Ascending aorta (tissue), 2 donors: ENCODE data around the gene AKAP8L. TPM values are rescaled to one million over a fixed set of nuclear protein-coding genes. Genes with fewer than 3 reads are reported as not detected.

Source experiments
- DNase-seq, 2 donors: peaks; one replicate each; pipeline ENCODE4 v3.0.0-alpha.2; 2019; ENCODE audit warnings: low spot score in 2 of 2
- H3K27ac ChIP-seq, 2 donors: fragments of 200-600 bp; sonication (generic); one replicate each; pipeline ENCODE4 v1.5.1; 2016 to 2017; ENCODE audit warnings: mild to moderate bottlenecking in 1 of 2
- H3K27me3 ChIP-seq: fragments of 200-600 bp; sonication (generic); one replicate; pipeline ENCODE4 v1.5.1; 2017
- H3K36me3 ChIP-seq, 2 donors: fragments of 200-600 bp; sonication (generic); one replicate each; pipeline ENCODE4 v1.5.1; 2016
- H3K4me1 ChIP-seq, 2 donors: fragments of 200-600 bp; sonication (generic); one replicate each; pipeline ENCODE4 v1.5.1; 2016 to 2017; ENCODE audit warnings: mild to moderate bottlenecking in 1 of 2
- H3K4me3 ChIP-seq, 2 donors: fragments of 200-600 bp; sonication (generic); one replicate each; pipeline ENCODE4 v1.5.1; 2016 to 2017; ENCODE audit warnings: mild to moderate bottlenecking in 1 of 2
- H3K9me3 ChIP-seq, 2 donors: fragments of 200-600 bp; sonication (generic); one replicate each; pipeline ENCODE4 v1.5.1; 2016
- intact Hi-C: fragments of 100-400 bp; cut with DNase I; formaldehyde crosslinking; loops from one replicate; pipeline ENCODE4 v1.15.1; 2023
- total RNA-seq: library from RNA; depleted of rRNA; stranded (reverse); fragments of >200 nt; gene quantifications from one replicate; pipeline ENCODE4 v1.1.0, GENCODE V29; 2016
- TF ChIP-seq, protein P1 (sequence below), 3 experiments: fragments of 200-600 bp in 2 of 3; fragments of 450-650 bp in 1 of 3; sonication (generic) in 2 of 3; IDR thresholded peaks; one replicate each; pipeline ENCODE4 v1.5.1; 2016 to 2019; ENCODE audit warnings: antibody characterized with exemption in 3 of 3, mild to moderate bottlenecking in 1 of 3, moderate library complexity in 1 of 3

The AKAP8L gene
- total RNA-seq, 1 donor from 2014 or later: 143 TPM

DNA sequence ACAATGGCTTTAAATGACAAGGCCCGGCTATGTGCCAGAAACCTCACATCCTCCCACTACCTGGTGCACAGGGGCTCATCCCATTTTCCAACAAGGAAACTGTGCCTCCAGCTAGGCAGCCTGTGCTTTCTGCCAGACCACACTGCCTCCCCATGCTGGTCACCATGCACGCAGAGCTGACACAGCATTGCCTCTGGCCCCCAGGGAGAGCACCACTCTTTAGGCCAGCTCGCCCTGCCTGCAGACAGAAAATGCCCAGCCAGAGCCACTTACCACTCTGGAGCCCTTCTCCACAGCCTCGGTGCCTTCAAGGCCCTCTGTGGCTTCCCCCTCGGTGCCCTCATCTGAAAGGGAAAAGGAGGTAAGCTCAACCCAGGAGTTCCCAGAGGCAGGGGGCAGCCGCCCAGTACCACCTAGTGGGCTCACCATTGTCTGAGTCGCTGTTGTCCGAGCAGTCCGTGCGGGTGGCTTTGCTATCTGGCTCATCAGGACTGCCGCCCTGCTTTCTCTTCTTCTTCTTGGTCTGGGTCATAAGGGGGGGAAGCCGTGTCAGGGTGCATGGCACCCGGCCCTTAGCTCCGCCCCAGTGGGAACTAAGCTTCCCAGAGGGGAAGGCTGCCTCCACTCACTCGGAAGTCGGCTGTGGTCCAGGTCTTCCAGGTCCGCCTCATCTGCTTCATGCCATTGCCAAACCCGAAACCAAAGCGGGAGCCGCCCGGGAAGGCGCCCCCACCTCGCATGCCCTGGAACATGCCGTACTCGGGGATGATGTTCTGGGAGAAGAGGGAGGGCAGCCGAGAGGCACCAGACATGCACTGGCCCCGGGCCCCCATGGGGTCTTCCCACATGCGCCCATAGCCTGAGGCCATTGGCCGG is 18.0 kb downstream of the AKAP8L start:
- H3K4me1 ChIP-seq: peaks cover 3 to 26% of the 10 kb centered on the region in 2 donors
- peaks cover 59 to 75% of the 10 kb centered on the region in 2 donors for H3K36me3 ChIP-seq
- DNase-seq: no peak
- intact Hi-C loops: no loop called here
- no peak overlapping the region for H3K27ac ChIP-seq
- TF ChIP-seq, protein P1, sequence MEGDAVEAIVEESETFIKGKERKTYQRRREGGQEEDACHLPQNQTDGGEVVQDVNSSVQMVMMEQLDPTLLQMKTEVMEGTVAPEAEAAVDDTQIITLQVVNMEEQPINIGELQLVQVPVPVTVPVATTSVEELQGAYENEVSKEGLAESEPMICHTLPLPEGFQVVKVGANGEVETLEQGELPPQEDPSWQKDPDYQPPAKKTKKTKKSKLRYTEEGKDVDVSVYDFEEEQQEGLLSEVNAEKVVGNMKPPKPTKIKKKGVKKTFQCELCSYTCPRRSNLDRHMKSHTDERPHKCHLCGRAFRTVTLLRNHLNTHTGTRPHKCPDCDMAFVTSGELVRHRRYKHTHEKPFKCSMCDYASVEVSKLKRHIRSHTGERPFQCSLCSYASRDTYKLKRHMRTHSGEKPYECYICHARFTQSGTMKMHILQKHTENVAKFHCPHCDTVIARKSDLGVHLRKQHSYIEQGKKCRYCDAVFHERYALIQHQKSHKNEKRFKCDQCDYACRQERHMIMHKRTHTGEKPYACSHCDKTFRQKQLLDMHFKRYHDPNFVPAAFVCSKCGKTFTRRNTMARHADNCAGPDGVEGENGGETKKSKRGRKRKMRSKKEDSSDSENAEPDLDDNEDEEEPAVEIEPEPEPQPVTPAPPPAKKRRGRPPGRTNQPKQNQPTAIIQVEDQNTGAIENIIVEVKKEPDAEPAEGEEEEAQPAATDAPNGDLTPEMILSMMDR (IDR thresholded peaks at IDR 0.05): no peak
- H3K27me3 ChIP-seq: no peaks in the 10 kb centered on the region
- no peak overlapping the region for H3K4me3 ChIP-seq
- no peaks in the 10 kb centered on the region for H3K9me3 ChIP-seq

DNA sequence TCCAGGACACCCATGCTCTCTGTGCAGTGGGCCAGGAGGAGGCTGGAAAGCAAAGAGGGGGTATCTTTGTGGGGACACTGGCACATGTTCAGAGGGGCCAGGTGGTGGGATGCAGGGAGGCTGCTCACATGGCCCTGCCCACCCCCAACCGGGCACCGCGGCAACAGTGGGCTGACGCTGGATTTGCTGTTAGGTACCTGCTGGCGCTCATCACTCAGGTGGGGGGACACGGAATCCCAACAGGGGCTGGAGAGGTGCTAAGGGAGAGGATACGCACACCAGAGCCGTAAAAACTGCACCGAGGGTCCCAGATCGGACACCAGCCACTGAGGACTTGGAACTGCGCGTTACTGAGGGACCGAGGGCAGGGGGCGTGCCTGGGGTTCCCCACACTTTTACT is 19.2 kb downstream of the AKAP8L start:
- Histone ChIP-seq H3K9me3 (no peaks in the 10 kb centered on the region), H3K27me3 (no peaks in the 10 kb centered on the region), H3K36me3 (peaks cover 66 to 75% of the 10 kb centered on the region in 2 donors), H3K4me1 (peaks cover 3 to 21% of the 10 kb centered on the region in 2 donors), H3K4me3 (no peak overlapping the region), H3K27ac (no peak overlapping the region)
- TF ChIP-seq, protein P1 (IDR thresholded peaks at IDR 0.05): no peak
- no peak for DNase-seq
- intact Hi-C loops: no loop called here

DNA sequence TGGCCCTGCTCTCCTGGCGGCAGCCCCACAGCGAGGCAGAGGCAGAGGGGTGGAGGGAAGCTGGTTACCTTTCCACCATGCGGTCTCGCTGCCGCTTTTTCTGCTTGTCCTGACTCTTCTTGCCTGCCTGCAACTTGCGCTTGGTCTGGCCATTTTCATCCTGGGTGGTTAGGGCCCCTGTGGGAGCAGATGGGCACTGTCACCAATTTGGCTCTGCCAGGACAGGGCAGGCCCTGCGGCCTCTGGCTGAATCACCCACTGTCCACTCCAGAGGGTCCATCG is 19.6 kb downstream of the AKAP8L start:
- Histone ChIP-seq H3K27ac (no peak overlapping the region), H3K9me3 (no peaks in the 10 kb centered on the region), H3K36me3 (peaks cover 66 to 75% of the 10 kb centered on the region in 2 donors), H3K4me1 (peaks cover 3 to 19% of the 10 kb centered on the region in 2 donors), H3K27me3 (no peaks in the 10 kb centered on the region), H3K4me3 (no peak overlapping the region)
- DNase-seq: no peak
- intact Hi-C loops: no loop called here
- TF ChIP-seq, protein P1 (IDR thresholded peaks at IDR 0.05): no peak

DNA sequence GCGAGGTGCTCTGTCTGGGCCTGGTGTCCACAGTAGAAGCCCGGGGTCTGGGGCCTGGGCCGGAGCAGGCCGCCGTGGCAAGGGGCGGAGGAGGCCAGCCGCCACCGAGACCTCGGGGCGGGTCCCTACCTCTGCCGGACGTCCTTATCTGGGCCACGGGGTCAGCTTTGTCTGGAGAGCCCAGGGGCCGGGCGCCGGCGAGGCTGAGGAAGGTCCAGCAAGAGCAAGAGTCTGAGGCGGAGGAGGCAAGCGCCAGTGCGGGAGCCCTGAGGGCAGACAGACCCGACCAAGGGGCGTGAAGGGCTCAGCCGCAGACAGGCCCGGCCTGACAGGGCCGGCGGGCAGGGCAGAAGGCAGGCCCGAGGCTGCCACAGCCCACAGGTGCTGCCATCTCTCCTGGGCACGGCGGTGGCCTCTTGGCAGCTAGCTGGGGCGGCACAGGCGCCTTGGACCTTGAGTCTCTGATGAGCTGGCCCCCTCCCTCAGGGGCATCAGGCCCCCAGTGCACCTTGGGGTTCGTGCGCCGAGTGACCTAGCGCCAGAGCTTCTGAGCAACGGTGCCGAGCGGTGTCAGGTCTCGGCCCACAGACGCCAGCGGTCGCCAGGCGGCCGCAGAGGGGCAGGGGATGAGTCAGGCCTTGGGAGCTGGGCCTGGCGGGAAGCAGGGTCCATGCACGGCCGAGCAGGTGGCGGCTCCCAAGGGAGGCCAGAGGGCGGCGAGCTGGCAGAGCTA is 20.1 kb downstream of the AKAP8L start:
- peaks cover 66 to 78% of the 10 kb centered on the region in 2 donors for H3K36me3 ChIP-seq
- no peak overlapping the region for H3K27ac ChIP-seq
- no peaks in the 10 kb centered on the region for H3K9me3 ChIP-seq
- no peaks in the 10 kb centered on the region for H3K27me3 ChIP-seq
- peaks cover 3 to 15% of the 10 kb centered on the region in 2 donors for H3K4me1 ChIP-seq
- TF ChIP-seq, protein P1 (IDR thresholded peaks at IDR 0.05): no peak
- intact Hi-C loops: no loop called here
- no peak for DNase-seq
- no peak overlapping the region for H3K4me3 ChIP-seq

DNA sequence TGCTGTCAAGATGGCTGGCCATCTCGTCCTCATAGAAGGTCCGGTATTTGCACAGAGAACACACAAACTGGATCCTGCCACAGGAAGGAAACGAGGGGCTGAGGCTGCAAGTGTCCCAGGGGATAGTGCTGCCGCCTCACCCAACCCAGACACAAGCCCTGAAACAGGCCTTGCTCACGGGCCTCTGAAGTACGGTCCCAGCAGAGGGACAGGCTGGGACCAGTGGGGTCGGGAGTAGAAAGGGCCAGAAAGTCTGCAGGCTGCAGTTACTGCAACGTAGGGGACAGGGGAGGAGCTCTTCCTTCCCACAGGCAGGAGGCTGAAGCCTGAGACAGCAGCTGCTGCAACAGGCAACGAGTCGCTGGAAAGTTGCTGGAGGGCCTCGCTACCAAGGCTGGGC is 21.0 kb downstream of the AKAP8L start:
- TF ChIP-seq, protein P1 (IDR thresholded peaks at IDR 0.05): no peak
- Histone ChIP-seq H3K27ac (no peak overlapping the region), H3K9me3 (no peaks in the 10 kb centered on the region), H3K36me3 (peaks cover 65 to 78% of the 10 kb centered on the region in 2 donors), H3K4me1 (peaks cover 0 to 6% of the 10 kb centered on the region in 2 donors), H3K4me3 (no peak overlapping the region), H3K27me3 (no peaks in the 10 kb centered on the region)
- DNase-seq: no peak
- intact Hi-C loops: no loop called here
